Transverse colon (tissue), 4 donors: ENCODE data around the gene CCDC8. TPM values are rescaled to one million over a fixed set of nuclear protein-coding genes. Genes with fewer than 3 reads are reported as not detected.

Experiments
- DNase-seq: peaks from one replicate; pipeline ENCODE4 v3.0.0-alpha.2; 2019
- H3K27ac ChIP-seq, 4 donors: fragments of 200-600 bp; sonication (generic); 2 replicates each; pipeline ENCODE4 v1.5.1; 2016 to 2018; ENCODE audit warnings: inconsistent platforms in 4 of 4
- H3K27me3 ChIP-seq: fragments of 200-600 bp; sonication (generic); 2 replicates; pipeline ENCODE4 v1.5.1; 2017; ENCODE audit warnings: inconsistent platforms
- H3K36me3 ChIP-seq, 4 donors: fragments of 200-600 bp; sonication (generic); 2 replicates each; pipeline ENCODE4 v1.5.1; 2017 to 2019; ENCODE audit warnings: inconsistent platforms in 4 of 4
- H3K4me1 ChIP-seq, 4 donors: fragments of 200-600 bp; sonication (generic); 2 replicates each; pipeline ENCODE4 v1.5.1; 2017 to 2020; ENCODE audit warnings: inconsistent platforms in 4 of 4
- H3K4me3 ChIP-seq, 4 donors: fragments of 200-600 bp; sonication (generic); 1 replicate in 1 of 4; 2 replicates in 3 of 4; pipeline versions ENCODE4 v1.5.1 to v1.6.1; 2017 to 2019; ENCODE audit warnings: inconsistent platforms in 4 of 4
- H3K9me3 ChIP-seq, 2 donors: fragments of 200-600 bp; sonication (generic); 2 replicates each; pipeline ENCODE4 v1.5.1; 2017 to 2019; ENCODE audit warnings: inconsistent platforms in 2 of 2
- CTCF ChIP-seq, 5 experiments: fragments of 200-600 bp in 3 of 5; fragments of 450-650 bp in 2 of 5; sonication (generic) in 3 of 5; IDR thresholded peaks; 1 replicate in 2 of 5; 2 replicates in 3 of 5; pipeline ENCODE4 v1.5.1; 2016 to 2017; ENCODE audit warnings: antibody characterized with exemption in 5 of 5, inconsistent platforms in 3 of 5, mild to moderate bottlenecking in 2 of 5, moderate library complexity in 1 of 5
- EP300 ChIP-seq: sonication (generic); formaldehyde crosslinking; IDR thresholded peaks from one replicate; pipeline ENCODE4 v1.6.1; 2017; ENCODE audit warnings: antibody characterized with exemption, low read depth
- POLR2A ChIP-seq: fragments of 450-650 bp; IDR thresholded peaks from one replicate; pipeline ENCODE4 v1.6.1; 2016; ENCODE audit warnings: antibody characterized with exemption, mild to moderate bottlenecking, moderate library complexity
- POLR2AphosphoS5 ChIP-seq, 3 donors: sonication (generic); formaldehyde crosslinking; IDR thresholded peaks; one replicate each; pipeline ENCODE4 v1.6.1; 2016; ENCODE audit warnings: antibody characterized with exemption in 3 of 3
- WGBS, 2 donors: methylation state at CpG; one replicate each; pipeline ENCODE4 v1.1.5; 2018; ENCODE audit warnings: low coverage in 1 of 2; 5-methylcytosine and 5-hydroxymethylcytosine counted together
- in situ Hi-C, 4 donors: fragments of 200-750 bp; cut with MboI; loops; one replicate each; pipeline versions ENCODE4 v1.15.0 to v1.15.1; 2017; ENCODE audit warnings: low sequenced_read_pairs in 3 of 4, low pct_ligation_motif_present in 1 of 4, low pct_unique_long_range_greater_than_20kb in 1 of 4
- intact Hi-C: fragments of 100-400 bp; cut with DNase I; formaldehyde crosslinking; loops from one replicate; pipeline ENCODE4 v1.15.1; 2023; ENCODE audit warnings: low total_unique reads
- total RNA-seq, 4 donors: library from RNA; depleted of rRNA; stranded (reverse); fragments of >200 nt; gene quantifications; one replicate each; pipeline ENCODE4 v1.1.0, GENCODE V29; 2016

The CCDC8 gene
- total RNA-seq, 4 donors from 2014 or later: 0.40 to 1.9 (median 1.2) TPM

DNA sequence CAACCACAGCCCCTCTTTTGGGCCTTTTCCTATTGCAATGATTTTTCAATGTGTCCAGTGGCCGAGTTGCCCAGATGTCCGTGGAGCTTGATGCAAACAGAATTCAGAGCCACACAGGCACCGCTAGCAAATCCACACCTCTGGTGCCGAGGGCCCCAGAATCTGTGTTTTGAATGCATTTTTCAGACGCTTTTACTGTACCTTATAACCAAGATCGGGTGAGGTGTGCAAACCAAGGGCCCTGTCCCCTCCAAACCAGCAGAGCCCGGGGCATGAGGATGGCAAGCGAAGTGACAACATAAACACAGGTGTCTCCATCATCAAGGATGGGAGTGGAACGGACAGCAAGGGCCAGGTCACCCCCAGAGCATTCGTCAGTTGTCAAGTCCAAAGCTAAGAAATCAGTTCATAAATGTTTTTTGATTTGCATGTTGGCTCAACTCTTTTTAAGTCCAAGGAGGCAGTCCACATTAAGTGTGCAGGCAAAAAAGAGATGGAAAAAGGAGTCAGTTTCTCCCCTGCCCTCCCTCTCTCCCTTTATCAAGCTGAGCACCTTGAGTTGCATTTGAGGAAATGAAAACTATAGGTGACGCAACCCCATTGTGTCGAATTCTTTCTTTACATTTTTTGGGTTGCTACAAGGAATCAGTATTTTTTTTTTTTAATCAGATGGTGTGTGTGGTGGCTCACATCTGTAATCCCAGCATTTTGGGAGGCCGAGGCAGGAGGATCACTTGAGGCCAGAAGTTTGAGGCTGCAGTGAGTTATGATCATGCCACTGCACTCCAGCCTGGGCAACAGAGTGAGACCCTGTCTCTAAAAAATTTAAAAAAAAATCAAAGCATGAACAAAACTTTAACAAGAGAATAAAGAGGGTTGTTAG is 2.9 kb downstream of the CCDC8 start:
- no peaks in the 10 kb centered on the region for H3K9me3 ChIP-seq
- no peak for DNase-seq
- no peak for TF ChIP-seq POLR2AphosphoS5 (IDR thresholded peaks at IDR 0.05)
- TF ChIP-seq CTCF (IDR thresholded peaks at IDR 0.05): no peak
- TF ChIP-seq EP300: no peak
- no peak for TF ChIP-seq POLR2A
- intact Hi-C loops (no loop called here), in situ Hi-C loops (no loop called here)
- H3K4me3 ChIP-seq: peak overlapping the region in 1 of 4 donors; percentile 42
- H3K4me1 ChIP-seq: peaks cover 0 to 14% (median 8%) of the 10 kb centered on the region in 4 donors
- WGBS, 2 donors: 82 to 87% methylated on average over 3 to 13 of the region's 13 CpGs
- no peaks in the 10 kb centered on the region for H3K36me3 ChIP-seq
- peak overlapping the region in 1 of 4 donors; percentile 37 for H3K27ac ChIP-seq
- H3K27me3 ChIP-seq: peaks cover 95% of the 10 kb centered on the region

DNA sequence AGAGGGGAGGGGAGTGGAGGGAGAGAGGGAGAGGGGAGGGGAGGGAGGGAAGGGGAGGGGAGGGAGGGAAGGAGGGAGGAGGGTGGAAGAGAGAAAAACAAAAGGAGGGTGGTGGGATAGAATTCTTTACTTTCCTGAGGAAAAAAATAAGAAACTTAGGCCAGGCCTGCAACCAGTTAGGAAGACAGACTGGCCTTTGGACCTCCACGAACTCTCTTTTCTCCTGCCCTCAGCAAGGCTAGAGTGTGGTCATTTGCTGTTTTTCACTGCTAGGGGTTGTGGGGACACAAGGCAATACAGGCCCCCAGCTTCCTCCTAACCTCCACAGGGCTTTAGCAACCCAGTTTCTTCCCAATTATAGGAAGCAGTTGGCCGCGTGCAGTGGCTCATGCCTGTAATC is 4.2 kb downstream of the CCDC8 start:
- 83% methylated on average over 3 of the region's 3 CpGs; no CpG with 5 or more reads in 1 of the 2 donors for WGBS, 2 donors
- Histone ChIP-seq H3K36me3 (no peaks in the 10 kb centered on the region), H3K4me3 (no peak overlapping the region), H3K27ac (peak overlapping the region in 3 of 4 donors; percentile 46 to 69 (median 49)), H3K27me3 (peaks cover 94% of the 10 kb centered on the region), H3K4me1 (peaks cover 0 to 26% (median 19%) of the 10 kb centered on the region in 4 donors), H3K9me3 (no peaks in the 10 kb centered on the region)
- DNase-seq: no peak
- no peak for TF ChIP-seq POLR2A
- no peak for TF ChIP-seq EP300
- TF ChIP-seq CTCF (IDR thresholded peaks at IDR 0.05): no peak
- TF ChIP-seq POLR2AphosphoS5 (IDR thresholded peaks at IDR 0.05): no peak
- in situ Hi-C loops (loop anchor here in 2 of 4 donors (10.0 kb wide), 2 partner anchors 76 to 106 kb away; no protein-coding TSS in a partner anchor), intact Hi-C loops (no loop called here)

DNA sequence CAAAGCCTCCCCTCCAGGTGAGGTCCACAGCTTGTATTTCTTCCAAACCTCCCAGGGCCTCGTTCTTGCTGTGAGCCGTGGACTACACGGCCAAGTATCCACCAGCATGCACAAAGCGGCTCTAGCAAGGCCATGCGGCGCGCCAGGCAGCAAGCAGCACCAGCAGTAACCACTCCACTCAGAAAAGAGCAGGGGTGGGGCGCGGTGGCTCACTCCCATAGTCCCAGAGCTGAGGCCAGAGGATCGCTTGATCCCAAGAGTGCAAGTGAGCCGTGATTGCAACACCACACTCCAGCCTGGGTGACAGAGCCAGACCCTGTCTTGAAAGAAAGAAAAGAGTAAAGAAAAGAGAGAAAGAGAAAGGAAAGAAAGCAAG is 4.7 kb downstream of the CCDC8 start:
- H3K27ac ChIP-seq: peak overlapping the region in 3 of 4 donors; percentile 46 to 69 (median 48)
- DNase-seq: peak; percentile 51
- peaks cover 0 to 32% (median 24%) of the 10 kb centered on the region in 4 donors for H3K4me1 ChIP-seq
- H3K27me3 ChIP-seq: peaks cover 93% of the 10 kb centered on the region
- TF ChIP-seq POLR2A (no peak), CTCF (IDR thresholded peaks at IDR 0.05) (no peak), POLR2AphosphoS5 (IDR thresholded peaks at IDR 0.05) (no peak), EP300 (no peak)
- intact Hi-C loops (no loop called here), in situ Hi-C loops (loop anchor here in 2 of 4 donors (10.0 kb wide), 2 partner anchors 76 to 106 kb away; no protein-coding TSS in a partner anchor)
- no peaks in the 10 kb centered on the region for H3K9me3 ChIP-seq
- H3K4me3 ChIP-seq: no peak overlapping the region
- no peaks in the 10 kb centered on the region for H3K36me3 ChIP-seq
- WGBS, 2 donors: 0 to 19% methylated on average over 1 to 11 of the region's 11 CpGs

- 33 to 36% methylated on average over 4 to 23 of the region's 23 CpGs for WGBS, 2 donors
- H3K36me3 ChIP-seq: no peaks in the 10 kb centered on the region
- peaks cover 93% of the 10 kb centered on the region for H3K27me3 ChIP-seq
- peaks cover 0 to 33% (median 25%) of the 10 kb centered on the region in 4 donors for H3K4me1 ChIP-seq
- intact Hi-C loops (no loop called here), in situ Hi-C loops (loop anchor here in 2 of 4 donors (10.0 kb wide), 2 partner anchors 77 to 107 kb away; no protein-coding TSS in a partner anchor)
- no peak overlapping the region for H3K4me3 ChIP-seq
- H3K9me3 ChIP-seq: no peaks in the 10 kb centered on the region
- peak overlapping the region in 3 of 4 donors; percentile 46 to 69 (median 48) for H3K27ac ChIP-seq
- TF ChIP-seq POLR2AphosphoS5 (IDR thresholded peaks at IDR 0.05) (no peak), CTCF (IDR thresholded peaks at IDR 0.05) (no peak), EP300 (no peak), POLR2A (no peak)
- no peak for DNase-seq
These were observed 5.3 kb downstream of the CCDC8 start for GRCh38 chr19:46407856-46408663.
